Activated CD4-positive, alpha-beta T cell treated with anti-CD3 and anti-CD28 coated beads, Interleukin-10, Interleukin-2, amounts not matched to agents 100 ng/mL and 50 ng/mL, durations not matched to agents 16 hours and 8 hours (primary cell): Measurements from ENCODE around the gene PANK4.
"Not testable (repeated sequence)": the region's sequence is repeated elsewhere in the genome, so short reads cannot be mapped to it uniquely, and the experiment has no call there.

Experiments
- DNase-seq: peaks from one replicate; pipeline ENCODE4 v3.0.0-alpha.2; 2020

The PANK4 gene

GRCh38 chr1:2473198-2473597 is 53.2 kb downstream of the PANK4 start:
- no peak for DNase-seq

GRCh38 chr1:2472561-2473177 is 53.7 kb downstream of the PANK4 start:
- no peak for DNase-seq

- DNase-seq = no peak
These were observed 54.3 kb downstream of the PANK4 start for GRCh38 chr1:2472109-2472508.

- DNase-seq = no peak
These were observed 54.8 kb downstream of the PANK4 start for GRCh38 chr1:2471587-2472001.

GRCh38 chr1:2471159-2471471 is 55.3 kb downstream of the PANK4 start:
- no peak for DNase-seq

GRCh38 chr1:2470290-2471158 is 55.9 kb downstream of the PANK4 start:
- DNase-seq = no peak

- DNase-seq = no peak
These were observed 57.1 kb downstream of the PANK4 start for GRCh38 chr1:2469103-2469940.

- DNase-seq = no peak
These were observed 57.9 kb downstream of the PANK4 start for GRCh38 chr1:2468540-2468939.

- no peak for DNase-seq
These were observed 58.3 kb downstream of the PANK4 start for GRCh38 chr1:2468041-2468472.

- peak; percentile 21 for DNase-seq
These were observed 59.3 kb downstream of the PANK4 start for GRCh38 chr1:2466958-2467554.

- no peak for DNase-seq
These were observed 60.1 kb downstream of the PANK4 start for GRCh38 chr1:2466270-2466665.

- no peak for DNase-seq
These were observed 60.8 kb downstream of the PANK4 start for GRCh38 chr1:2465371-2466269.

- DNase-seq = no peak
These were observed 63.0 kb downstream of the PANK4 start for GRCh38 chr1:2463396-2463795.

GRCh38 chr1:2462819-2463218 is 63.6 kb downstream of the PANK4 start:
- DNase-seq = no peak

- no peak for DNase-seq
These were observed 65.2 kb downstream of the PANK4 start for GRCh38 chr1:2460996-2461751.

GRCh38 chr1:2460203-2460602 is 66.2 kb downstream of the PANK4 start:
- no peak for DNase-seq

- DNase-seq = no peak
These were observed 66.6 kb downstream of the PANK4 start for GRCh38 chr1:2459757-2460156.

GRCh38 chr1:2459102-2459753 is 67.2 kb downstream of the PANK4 start:
- DNase-seq = not testable (repeated sequence)

GRCh38 chr1:2458687-2459086 is 67.7 kb downstream of the PANK4 start:
- no peak for DNase-seq
